Measurements from ENCODE around the gene ZFYVE27.

The ZFYVE27 gene

GRCh38 chr10:97771055-97771891, 34.3 kb downstream of the ZFYVE27 start:
- no peak for DNase-seq (ENCODE audit: low read depth)

GRCh38 chr10:97771913-97772823, 35.2 kb downstream of the ZFYVE27 start, which contains the start of gene SFRP5:
TSS of gene SFRP5 (minus strand) at chr10:97771999. CDS start at chr10:97771833, 166 bp downstream.
- DNase-seq (ENCODE audit: low read depth): no peak

- no peak for DNase-seq (ENCODE audit: low read depth)
Observed at GRCh38 chr10:97773096-97773495, 36.2 kb downstream of the ZFYVE27 start.

GRCh38 chr10:97774811-97775294, 37.9 kb downstream of the ZFYVE27 start:
- no peak for DNase-seq (ENCODE audit: low read depth)

- DNase-seq (ENCODE audit: low read depth): no peak
Observed at GRCh38 chr10:97777143-97777542, 40.2 kb downstream of the ZFYVE27 start.

- DNase-seq (ENCODE audit: low read depth): no peak
Observed at GRCh38 chr10:97778452-97779302, 41.7 kb downstream of the ZFYVE27 start.

- DNase-seq (ENCODE audit: low read depth): no peak
Observed at GRCh38 chr10:97779492-97779891, 42.6 kb downstream of the ZFYVE27 start.

GRCh38 chr10:97779975-97780374, 43.0 kb downstream of the ZFYVE27 start:
- DNase-seq (ENCODE audit: low read depth): no peak

- no peak for DNase-seq (ENCODE audit: low read depth)
Observed at GRCh38 chr10:97780841-97781617, 44.1 kb downstream of the ZFYVE27 start.

GRCh38 chr10:97781618-97782331, 44.8 kb downstream of the ZFYVE27 start:
- no peak for DNase-seq (ENCODE audit: low read depth)

- no peak for DNase-seq (ENCODE audit: low read depth)
Observed at GRCh38 chr10:97782455-97783228, 45.7 kb downstream of the ZFYVE27 start.

- no peak for DNase-seq (ENCODE audit: low read depth)
Observed at GRCh38 chr10:97784200-97784810, 47.4 kb downstream of the ZFYVE27 start.

GRCh38 chr10:97785231-97785630, 48.3 kb downstream of the ZFYVE27 start:
- no peak for DNase-seq (ENCODE audit: low read depth)

GRCh38 chr10:97785731-97786130, 48.8 kb downstream of the ZFYVE27 start:
- DNase-seq (ENCODE audit: low read depth): no peak

GRCh38 chr10:97788552-97789442, 51.9 kb downstream of the ZFYVE27 start:
- DNase-seq (ENCODE audit: low read depth): no peak

- DNase-seq (ENCODE audit: low read depth): no peak
Observed at GRCh38 chr10:97789770-97790397, 53.0 kb downstream of the ZFYVE27 start.
